Measurements from ENCODE around the gene PGGT1B.

DNA sequence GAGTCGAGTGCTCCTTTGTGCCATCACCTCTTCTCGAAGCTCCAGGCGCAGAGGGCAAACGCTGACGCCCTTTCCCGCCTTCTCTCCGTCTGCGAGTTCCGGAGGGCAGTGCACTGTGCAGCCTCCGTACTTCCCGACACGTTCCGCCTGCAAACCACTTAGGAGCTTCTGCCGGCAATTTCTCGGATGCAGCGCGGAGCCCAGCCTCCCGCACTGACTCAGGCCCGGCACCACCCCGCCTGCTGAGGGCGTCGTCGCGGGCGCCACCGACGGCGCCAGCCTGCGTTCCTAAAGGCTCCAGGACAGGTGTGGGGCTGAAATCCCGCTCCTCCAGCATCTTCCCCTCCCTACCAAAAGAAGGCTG lies 83.7 kb downstream of the PGGT1B start:
- TF ChIP-seq, protein P1, sequence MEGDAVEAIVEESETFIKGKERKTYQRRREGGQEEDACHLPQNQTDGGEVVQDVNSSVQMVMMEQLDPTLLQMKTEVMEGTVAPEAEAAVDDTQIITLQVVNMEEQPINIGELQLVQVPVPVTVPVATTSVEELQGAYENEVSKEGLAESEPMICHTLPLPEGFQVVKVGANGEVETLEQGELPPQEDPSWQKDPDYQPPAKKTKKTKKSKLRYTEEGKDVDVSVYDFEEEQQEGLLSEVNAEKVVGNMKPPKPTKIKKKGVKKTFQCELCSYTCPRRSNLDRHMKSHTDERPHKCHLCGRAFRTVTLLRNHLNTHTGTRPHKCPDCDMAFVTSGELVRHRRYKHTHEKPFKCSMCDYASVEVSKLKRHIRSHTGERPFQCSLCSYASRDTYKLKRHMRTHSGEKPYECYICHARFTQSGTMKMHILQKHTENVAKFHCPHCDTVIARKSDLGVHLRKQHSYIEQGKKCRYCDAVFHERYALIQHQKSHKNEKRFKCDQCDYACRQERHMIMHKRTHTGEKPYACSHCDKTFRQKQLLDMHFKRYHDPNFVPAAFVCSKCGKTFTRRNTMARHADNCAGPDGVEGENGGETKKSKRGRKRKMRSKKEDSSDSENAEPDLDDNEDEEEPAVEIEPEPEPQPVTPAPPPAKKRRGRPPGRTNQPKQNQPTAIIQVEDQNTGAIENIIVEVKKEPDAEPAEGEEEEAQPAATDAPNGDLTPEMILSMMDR (IDR thresholded peaks at IDR 0.05) = no peak
- TF ChIP-seq POLR2A (IDR thresholded peaks at IDR 0.05) = no peak
- TF ChIP-seq EP300 (IDR thresholded peaks at IDR 0.05) = no peak
